22Rv1 (cell line): ENCODE results near the gene TAF3.

Experiments used
- H3K27ac ChIP-seq: fragments of 450-650 bp; 2 replicates; pipeline ENCODE4 v1.5.1; 2017
- ZFX ChIP-seq: fragments of 450-650 bp; IDR thresholded peaks from 2 replicates; pipeline ENCODE4 v1.6.1; 2017; ENCODE audit warnings: antibody characterized with exemption, borderline replicate concordance
- TF ChIP-seq, protein P1 (sequence below): fragments of 450-650 bp; IDR thresholded peaks from 2 replicates; pipeline ENCODE4 v1.5.1; 2017; ENCODE audit warnings: mild to moderate bottlenecking

The TAF3 gene

DNA sequence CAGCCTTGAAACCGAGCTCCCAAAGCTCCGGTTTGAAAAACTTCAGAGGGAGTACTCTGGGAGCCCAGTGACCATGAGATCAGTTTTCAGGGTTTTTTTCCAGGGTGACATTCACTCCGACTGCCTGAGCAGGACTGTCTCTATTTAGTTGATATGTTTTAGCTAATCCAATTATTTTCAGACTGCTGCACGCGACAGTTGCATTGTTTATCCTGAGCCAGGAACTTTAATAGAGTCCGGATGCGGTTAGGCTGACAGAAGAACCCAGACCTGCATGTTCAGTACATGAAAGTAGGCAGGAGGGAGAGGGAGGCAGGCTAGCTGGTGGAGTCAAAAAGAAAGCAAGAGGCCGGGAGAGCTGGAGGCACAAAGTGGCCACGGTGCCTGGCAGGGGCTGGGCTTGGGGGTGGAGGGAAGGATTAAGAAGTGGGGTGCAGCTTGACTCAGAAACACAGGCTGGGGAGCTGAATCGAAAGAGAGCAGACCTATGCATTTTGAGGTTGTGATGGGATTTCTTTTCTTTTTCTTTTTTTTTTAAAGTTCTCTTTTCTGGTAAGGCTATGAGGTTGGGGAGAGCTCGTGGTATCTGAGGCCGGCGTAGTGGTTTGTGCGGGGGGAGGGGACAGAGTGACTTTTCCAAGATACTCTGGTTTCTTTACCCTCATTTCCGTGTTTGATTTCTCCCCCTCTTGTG lies 241.9 kb downstream of the TAF3 start:
- no peak overlapping the region for H3K27ac ChIP-seq
- TF ChIP-seq ZFX = no peak

- no peak overlapping the region for H3K27ac ChIP-seq
- TF ChIP-seq ZFX = no peak
- TF ChIP-seq, protein P1, sequence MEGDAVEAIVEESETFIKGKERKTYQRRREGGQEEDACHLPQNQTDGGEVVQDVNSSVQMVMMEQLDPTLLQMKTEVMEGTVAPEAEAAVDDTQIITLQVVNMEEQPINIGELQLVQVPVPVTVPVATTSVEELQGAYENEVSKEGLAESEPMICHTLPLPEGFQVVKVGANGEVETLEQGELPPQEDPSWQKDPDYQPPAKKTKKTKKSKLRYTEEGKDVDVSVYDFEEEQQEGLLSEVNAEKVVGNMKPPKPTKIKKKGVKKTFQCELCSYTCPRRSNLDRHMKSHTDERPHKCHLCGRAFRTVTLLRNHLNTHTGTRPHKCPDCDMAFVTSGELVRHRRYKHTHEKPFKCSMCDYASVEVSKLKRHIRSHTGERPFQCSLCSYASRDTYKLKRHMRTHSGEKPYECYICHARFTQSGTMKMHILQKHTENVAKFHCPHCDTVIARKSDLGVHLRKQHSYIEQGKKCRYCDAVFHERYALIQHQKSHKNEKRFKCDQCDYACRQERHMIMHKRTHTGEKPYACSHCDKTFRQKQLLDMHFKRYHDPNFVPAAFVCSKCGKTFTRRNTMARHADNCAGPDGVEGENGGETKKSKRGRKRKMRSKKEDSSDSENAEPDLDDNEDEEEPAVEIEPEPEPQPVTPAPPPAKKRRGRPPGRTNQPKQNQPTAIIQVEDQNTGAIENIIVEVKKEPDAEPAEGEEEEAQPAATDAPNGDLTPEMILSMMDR = no peak
Observed at GRCh38 chr10:8060704-8061121, 242.4 kb downstream of the TAF3 start.

DNA sequence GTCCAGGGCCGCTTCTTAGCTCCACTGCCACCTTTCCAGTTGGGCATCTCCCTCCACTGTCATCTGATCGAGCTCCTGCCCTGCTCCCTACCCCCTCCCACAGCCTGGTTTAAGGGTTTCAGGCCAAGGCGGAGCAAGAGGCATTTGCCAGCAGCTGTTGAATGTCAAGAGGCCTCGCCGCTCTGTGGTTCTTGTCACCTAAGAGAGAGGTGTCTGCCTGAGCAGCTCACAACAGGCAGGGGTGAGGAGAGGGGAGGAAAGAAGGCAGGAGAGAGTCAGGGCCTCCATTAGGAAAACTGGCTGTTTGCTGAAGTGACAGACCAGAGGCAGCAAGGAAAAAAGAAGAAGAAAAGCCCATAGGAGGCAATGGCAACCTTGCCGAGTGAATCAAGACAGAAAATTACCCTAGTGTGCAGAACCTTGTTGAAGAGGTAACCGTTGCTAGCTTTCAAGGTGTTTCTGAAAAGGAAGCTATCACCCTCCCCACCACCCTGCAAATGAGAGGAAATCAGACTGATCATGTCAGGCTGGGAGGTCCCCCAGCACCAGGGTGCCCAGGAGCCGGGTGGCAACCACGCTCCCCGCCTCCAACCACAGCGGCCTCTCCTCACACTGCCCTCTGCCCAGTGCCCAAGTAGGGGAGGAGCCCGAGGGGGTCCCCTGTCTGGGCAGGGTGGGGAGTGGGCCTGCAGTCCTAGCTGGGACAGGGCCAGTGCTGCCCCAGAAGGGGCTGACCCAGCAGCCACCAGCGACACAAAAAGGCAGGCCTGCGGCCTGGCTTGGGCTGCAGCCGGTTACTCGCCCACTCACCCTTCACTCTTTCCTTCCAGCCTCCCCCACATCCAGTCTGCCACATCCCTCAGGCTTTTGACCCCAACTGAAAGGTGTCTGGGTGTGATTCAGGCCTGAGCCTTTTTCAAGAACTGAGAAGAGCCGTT lies 243.2 kb downstream of the TAF3 start:
- TF ChIP-seq, protein P1 = no peak
- no peak for TF ChIP-seq ZFX
- no peak overlapping the region for H3K27ac ChIP-seq

DNA sequence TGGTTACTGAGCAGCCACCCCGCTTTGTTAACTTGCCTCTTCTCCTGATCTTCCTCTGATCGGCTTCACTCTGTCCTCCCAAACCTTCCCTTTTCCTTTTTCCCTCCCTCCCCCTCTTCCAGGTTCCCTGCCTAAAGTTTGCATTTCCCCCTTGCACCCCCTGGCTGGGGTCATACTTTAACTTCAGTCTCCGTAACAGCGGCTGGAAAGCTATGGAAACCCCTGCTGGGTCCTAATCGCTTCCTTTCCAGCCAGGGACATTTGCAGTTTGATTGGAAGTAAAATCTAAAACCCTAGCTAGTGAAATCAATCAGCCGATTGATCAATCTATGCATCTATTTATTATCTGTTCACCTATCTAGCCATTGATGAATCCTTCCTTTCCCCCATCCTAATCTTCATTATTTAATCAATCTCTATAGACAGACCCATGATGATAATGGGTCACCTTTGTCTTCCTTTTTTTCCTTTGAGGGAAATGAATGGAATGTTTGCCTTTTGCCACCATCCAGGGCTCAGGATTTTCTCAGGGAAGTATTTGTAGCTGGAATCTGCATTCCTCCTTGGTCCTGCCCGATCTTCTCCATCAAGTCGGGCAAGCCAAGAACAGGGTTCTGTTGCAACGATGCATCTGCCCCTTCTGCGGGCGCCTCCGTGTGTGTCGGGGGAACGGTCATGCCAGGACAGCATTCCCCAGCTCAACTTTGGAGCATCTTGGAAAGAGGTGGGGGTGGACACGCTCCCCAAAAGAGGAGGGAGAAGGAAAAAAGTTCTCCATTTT lies 245.0 kb downstream of the TAF3 start:
- no peak overlapping the region for H3K27ac ChIP-seq
- no peak for TF ChIP-seq ZFX
- TF ChIP-seq, protein P1 = no peak

DNA sequence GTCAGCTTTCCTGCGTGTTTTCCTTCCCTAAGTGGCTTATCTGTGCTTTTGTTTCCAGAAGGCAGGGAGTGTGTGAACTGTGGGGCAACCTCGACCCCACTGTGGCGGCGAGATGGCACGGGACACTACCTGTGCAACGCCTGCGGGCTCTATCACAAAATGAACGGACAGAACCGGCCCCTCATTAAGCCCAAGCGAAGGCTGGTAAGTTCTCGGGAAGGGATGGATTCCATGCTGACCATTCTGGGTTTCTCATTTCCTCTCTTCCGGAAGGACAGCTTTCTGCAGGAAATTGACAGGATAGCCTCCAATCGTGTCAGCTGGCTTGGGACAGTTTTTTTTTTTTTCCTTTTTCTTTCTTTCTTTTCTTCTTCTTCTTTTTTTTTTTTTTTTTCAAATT lies 245.6 kb downstream of the TAF3 start:
- H3K27ac ChIP-seq = no peak overlapping the region
- TF ChIP-seq, protein P1 = no peak

DNA sequence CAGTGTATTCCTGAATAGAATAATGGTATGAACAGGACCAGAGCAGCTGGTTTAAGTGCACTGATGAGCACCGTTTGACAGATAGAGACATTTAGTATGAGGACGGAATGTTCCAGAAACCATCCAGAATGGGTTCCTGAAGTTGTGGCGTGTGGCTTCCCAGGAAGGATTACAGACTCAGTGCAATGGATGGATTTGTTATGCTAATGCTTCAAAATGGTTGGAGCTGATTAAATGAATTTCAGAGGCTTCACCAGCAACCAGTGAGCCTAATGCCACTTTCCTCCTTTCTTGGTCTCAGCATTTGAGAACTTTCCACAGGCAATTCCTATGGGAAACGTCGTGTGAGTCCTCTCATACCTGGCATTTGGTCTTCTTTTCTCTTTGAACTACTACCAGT lies 246.1 kb downstream of the TAF3 start:
- H3K27ac ChIP-seq = no peak overlapping the region
- TF ChIP-seq ZFX = no peak
- TF ChIP-seq, protein P1 = no peak

- H3K27ac ChIP-seq = no peak overlapping the region
- TF ChIP-seq ZFX = no peak
- TF ChIP-seq, protein P1 = no peak
Observed at GRCh38 chr10:8065651-8066050, 247.3 kb downstream of the TAF3 start.
